T-helper 22 cell (primary cell): ENCODE measurements around the gene PERM1.
"Not testable (repeated sequence)": the region's sequence is repeated elsewhere in the genome, so short reads cannot be mapped to it uniquely, and the experiment has no call there.

ENCODE experiments used
- DNase-seq: peaks from one replicate; pipeline ENCODE4 v3.0.0-alpha.2; 2020; ENCODE audit warnings: low read depth

The PERM1 gene

GRCh38 chr1:947958-948357 lies 33.9 kb downstream of the PERM1 start:
- DNase-seq, result no peak

- not testable (repeated sequence) for DNase-seq
Observed at GRCh38 chr1:946811-947210, 35.1 kb downstream of the PERM1 start.

GRCh38 chr1:945688-946556 lies 36.0 kb downstream of the PERM1 start:
- no peak for DNase-seq

- no peak for DNase-seq
Observed at GRCh38 chr1:944341-945325, 37.3 kb downstream of the PERM1 start.

- DNase-seq, result no peak
Observed at GRCh38 chr1:943545-944340, 38.1 kb downstream of the PERM1 start.

- DNase-seq, result no peak
Observed at GRCh38 chr1:942864-943533, 38.9 kb downstream of the PERM1 start.

GRCh38 chr1:942411-942821 lies 39.5 kb downstream of the PERM1 start:
- DNase-seq, result no peak

GRCh38 chr1:941588-942383 lies 40.1 kb downstream of the PERM1 start:
- no peak for DNase-seq

GRCh38 chr1:941015-941587 lies 40.8 kb downstream of the PERM1 start:
- DNase-seq, result no peak

- no peak for DNase-seq
Observed at GRCh38 chr1:940107-941014, 41.5 kb downstream of the PERM1 start.

GRCh38 chr1:939511-940106 lies 42.3 kb downstream of the PERM1 start:
- no peak for DNase-seq

GRCh38 chr1:938711-939489 lies 43.0 kb downstream of the PERM1 start:
- DNase-seq, result no peak

- no peak for DNase-seq
Observed at GRCh38 chr1:938088-938683, 43.7 kb downstream of the PERM1 start.

GRCh38 chr1:937521-937920 lies 44.4 kb downstream of the PERM1 start:
- DNase-seq, result no peak

GRCh38 chr1:936348-937264 lies 45.3 kb downstream of the PERM1 start:
- no peak for DNase-seq

- DNase-seq, result no peak
Observed at GRCh38 chr1:935751-936231, 46.1 kb downstream of the PERM1 start.
